Bronchial epithelial cell (primary cell): ENCODE measurements around the gene SELENOI. TPM values are rescaled to one million over a fixed set of nuclear protein-coding genes. Genes with fewer than 3 reads are reported as not detected.

ENCODE experiments used
- DNase-seq: peaks from one replicate; pipeline ENCODE4 v3.0.0-alpha.2; 2010; ENCODE audit warnings: low read depth
- FAIRE-seq: peaks from 2 replicates; lab custom pipeline; 2011; peaks lifted over from hg19 to GRCh38; lab: Jason Lieb, UNC
- H3K27me3 ChIP-seq: 2 replicates; pipeline ENCODE4 v1.5.1; 2011; ENCODE audit warnings: low read length; ENCODE audit not compliant: control insufficient read depth, insufficient read depth
- H3K36me3 ChIP-seq: 2 replicates; pipeline ENCODE4 v1.5.1; 2011; ENCODE audit warnings: low read length; ENCODE audit not compliant: control insufficient read depth, insufficient read depth
- H3K4me3 ChIP-seq: 2 replicates; pipeline ENCODE4 v1.5.1; 2011; ENCODE audit warnings: mild to moderate bottlenecking, low read depth, low read length, control low read depth
- total RNA-seq: library from RNA; depleted of rRNA; stranded (reverse); fragments of >200 nt; gene quantifications from 2 replicates; pipeline ENCODE4 v1.2.1, GENCODE V29; 2014
- TF ChIP-seq, protein P1 (sequence below): IDR thresholded peaks from 2 replicates; pipeline ENCODE4 v1.5.1; 2011; ENCODE audit warnings: mild to moderate bottlenecking, moderate library complexity, low read length, control low read depth, inconsistent platforms; ENCODE audit not compliant: insufficient read depth, severe bottlenecking

SELENOI gene, protein sequence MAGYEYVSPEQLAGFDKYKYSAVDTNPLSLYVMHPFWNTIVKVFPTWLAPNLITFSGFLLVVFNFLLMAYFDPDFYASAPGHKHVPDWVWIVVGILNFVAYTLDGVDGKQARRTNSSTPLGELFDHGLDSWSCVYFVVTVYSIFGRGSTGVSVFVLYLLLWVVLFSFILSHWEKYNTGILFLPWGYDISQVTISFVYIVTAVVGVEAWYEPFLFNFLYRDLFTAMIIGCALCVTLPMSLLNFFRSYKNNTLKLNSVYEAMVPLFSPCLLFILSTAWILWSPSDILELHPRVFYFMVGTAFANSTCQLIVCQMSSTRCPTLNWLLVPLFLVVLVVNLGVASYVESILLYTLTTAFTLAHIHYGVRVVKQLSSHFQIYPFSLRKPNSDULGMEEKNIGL
- total RNA-seq, result 28.0 and 32.6 TPM in 2 replicates

DNA sequence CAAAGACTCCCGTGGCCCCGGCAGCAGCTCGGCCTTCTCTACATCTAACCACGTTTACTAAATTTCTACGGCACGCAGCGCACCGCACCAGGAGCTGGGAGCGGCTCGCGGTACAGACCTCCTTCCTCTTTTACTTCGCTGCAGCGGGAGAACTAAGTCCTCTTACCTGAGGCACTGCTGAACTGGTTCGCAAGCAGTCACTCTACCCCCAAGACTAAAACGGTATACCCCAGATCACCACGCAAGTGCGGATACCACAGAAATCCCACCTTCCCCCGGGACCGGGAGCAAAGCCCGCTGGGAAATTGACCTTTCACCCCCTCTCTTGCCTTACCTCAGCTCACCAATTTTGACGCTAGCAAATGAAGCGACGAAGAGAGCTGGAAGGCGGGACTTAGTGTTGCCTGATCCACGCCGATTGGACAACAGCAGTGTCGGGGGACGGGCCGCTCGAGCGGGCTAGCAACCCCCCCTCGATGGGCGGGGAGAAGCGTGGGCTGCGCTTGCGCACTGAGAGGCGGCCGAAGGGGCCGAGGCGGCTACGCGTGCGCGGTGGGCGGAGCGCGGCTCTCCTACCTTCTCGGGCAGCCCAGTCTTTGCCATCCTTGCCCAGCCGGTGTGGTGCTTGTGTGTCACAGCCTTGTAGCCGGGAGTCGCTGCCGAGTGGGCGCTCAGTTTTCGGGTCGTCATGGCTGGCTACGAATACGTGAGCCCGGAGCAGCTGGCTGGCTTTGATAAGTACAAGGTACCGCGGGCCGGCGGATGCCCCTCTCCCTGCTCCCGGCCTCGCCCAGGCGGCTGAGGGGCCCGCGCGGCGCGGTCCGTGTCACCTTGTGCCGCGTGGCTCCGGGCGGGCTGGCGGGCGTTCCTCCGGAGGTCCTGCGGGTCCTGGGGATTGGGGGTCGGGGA lies at the start of gene SELENOI:
Gene SELENOI, plus strand, starts transcription at position 599 of the 909 bp plus-strand sequence. Its CDS starts 90 bp downstream, at position 689.
- no peaks in the 10 kb centered on the region for H3K27me3 ChIP-seq
- TF ChIP-seq, protein P1, sequence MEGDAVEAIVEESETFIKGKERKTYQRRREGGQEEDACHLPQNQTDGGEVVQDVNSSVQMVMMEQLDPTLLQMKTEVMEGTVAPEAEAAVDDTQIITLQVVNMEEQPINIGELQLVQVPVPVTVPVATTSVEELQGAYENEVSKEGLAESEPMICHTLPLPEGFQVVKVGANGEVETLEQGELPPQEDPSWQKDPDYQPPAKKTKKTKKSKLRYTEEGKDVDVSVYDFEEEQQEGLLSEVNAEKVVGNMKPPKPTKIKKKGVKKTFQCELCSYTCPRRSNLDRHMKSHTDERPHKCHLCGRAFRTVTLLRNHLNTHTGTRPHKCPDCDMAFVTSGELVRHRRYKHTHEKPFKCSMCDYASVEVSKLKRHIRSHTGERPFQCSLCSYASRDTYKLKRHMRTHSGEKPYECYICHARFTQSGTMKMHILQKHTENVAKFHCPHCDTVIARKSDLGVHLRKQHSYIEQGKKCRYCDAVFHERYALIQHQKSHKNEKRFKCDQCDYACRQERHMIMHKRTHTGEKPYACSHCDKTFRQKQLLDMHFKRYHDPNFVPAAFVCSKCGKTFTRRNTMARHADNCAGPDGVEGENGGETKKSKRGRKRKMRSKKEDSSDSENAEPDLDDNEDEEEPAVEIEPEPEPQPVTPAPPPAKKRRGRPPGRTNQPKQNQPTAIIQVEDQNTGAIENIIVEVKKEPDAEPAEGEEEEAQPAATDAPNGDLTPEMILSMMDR, result no peak
- DNase-seq (peak; percentile 98), FAIRE-seq (no peak)
- H3K36me3 ChIP-seq, result no peaks in the 10 kb centered on the region
- peak within 1 kb of the TSS; percentile 84 for H3K4me3 ChIP-seq

DNA sequence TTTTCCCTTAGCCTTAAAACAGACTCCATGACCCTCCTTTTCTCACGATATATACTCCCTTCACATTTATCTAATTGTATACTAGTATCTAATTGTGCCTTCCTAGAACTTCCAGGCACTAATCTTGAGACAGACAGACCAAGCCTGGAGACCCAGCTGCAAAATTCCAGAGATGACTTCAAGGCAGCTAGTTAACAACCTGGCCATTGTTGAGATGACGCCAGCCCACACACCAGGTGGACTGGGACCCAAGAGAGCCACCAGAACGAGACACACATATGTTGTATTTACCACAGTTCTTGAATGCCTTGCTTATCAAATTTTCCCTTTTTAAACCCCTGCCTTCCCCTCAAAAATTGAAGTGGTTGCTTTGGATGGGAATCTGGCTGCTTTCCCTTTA lies 48.9 kb upstream of the SELENOI start:
- no peak for DNase-seq
- FAIRE-seq, result no peak
- TF ChIP-seq, protein P1, result no peak

DNA sequence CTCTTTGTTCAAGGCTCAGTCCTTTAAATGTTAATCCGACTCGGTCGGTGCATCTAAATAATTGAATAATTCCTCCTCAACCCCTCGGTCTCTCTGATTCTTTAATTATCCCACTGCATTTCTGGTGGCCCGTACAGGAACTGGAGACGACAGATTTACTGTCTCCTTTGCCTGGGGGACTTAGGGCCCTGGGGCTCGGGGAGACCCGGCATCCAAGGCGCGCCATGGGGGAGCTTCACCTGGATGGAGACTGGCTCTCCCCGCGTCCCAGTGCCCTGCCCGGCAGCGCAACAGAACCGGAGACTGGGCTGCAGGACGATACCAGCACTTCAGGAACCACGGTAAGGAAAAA lies 47.7 kb upstream of the SELENOI start:
- DNase-seq, result no peak
- TF ChIP-seq, protein P1, result no peak
- H3K4me3 ChIP-seq, result peak overlapping the region; percentile 11
- FAIRE-seq, result no peak
- no peaks in the 10 kb centered on the region for H3K36me3 ChIP-seq
- H3K27me3 ChIP-seq, result no peaks in the 10 kb centered on the region

More for the DNA sequence above, 48.9 kb upstream of the SELENOI start:
- no peak overlapping the region for H3K4me3 ChIP-seq
- no peaks in the 10 kb centered on the region for H3K36me3 ChIP-seq
- H3K27me3 ChIP-seq, result no peaks in the 10 kb centered on the region

DNA sequence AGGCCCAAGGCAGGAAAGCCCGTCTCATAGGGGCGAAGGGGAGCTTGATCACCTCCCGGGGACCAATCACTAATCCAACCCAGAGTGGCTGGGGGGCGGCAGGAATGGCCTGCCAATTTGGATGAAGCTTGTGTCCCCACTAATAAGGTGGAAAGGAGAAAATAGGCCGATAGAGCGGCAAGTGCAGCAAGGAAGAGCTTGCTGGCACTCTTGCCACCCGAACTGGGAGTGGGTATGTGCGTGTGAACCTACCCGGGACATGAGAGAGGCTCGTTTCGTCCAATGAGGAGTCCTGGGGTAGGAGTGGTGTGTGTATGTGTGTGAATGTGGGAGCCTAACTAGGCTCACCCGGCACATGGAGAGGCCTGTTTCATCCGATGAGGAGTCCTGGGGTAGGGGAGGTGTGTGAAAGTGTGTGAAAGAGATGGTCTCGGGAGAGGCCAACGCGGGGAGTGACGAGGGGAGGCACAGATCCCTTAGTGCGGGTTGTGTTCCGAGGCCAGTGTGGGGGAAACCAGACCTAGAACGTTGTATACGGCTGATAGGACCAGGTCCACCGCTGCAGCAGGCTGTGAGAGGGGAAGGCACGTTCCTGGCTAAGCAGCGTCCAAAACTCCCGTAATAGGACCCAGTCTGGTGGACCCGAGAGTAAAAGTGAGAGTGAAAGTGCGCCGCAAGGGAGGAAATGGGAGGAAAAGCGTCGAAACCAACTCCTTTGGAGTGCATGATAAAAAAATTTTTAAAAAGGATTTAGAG lies 47.1 kb upstream of the SELENOI start:
- DNase-seq (peak; percentile 64), FAIRE-seq (no peak)
- peak overlapping the region; percentile 36 for H3K4me3 ChIP-seq
- no peaks in the 10 kb centered on the region for H3K36me3 ChIP-seq
- TF ChIP-seq, protein P1, result no peak
- H3K27me3 ChIP-seq, result no peaks in the 10 kb centered on the region

DNA sequence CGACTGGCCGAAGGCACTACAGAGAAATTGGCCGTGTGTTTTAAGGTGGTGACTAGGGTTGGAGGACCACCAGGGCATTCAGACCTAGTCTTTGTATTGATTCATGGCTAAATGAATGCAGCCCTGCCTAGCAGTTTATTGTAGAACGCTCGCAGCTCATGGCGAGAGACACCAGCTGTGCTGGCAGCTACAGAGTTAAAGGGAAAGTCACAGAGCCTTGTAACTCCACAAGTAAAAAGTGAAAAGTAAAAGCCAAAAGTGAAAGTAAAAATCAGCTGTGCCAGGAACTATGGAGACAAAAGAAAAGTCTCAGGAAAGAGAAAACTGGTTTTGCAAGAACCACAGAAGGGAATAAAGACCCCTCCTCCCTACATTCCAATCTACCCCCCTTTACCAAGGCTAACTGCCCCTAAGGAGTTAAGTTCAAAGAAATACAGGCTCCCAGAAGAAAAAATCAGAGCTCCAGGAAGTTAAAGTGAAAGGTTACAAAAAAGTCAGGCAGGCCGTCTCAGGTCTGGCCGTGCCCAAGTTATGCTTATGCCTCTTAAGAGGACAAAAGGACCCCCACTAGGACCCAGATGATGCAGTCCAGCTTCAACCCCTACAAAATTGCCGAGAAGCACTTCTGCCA lies 46.4 kb upstream of the SELENOI start:
- peak; percentile 51 for DNase-seq
- Histone ChIP-seq H3K36me3 (no peaks in the 10 kb centered on the region), H3K4me3 (peak overlapping the region; percentile 36), H3K27me3 (no peaks in the 10 kb centered on the region)
- FAIRE-seq, result no peak
- TF ChIP-seq, protein P1, result no peak
